ENCODE data around the gene TIRAP.
A peak's percentile ranks its signal among the peaks of the same experiment; 100 is the strongest.

The TIRAP gene

DNA sequence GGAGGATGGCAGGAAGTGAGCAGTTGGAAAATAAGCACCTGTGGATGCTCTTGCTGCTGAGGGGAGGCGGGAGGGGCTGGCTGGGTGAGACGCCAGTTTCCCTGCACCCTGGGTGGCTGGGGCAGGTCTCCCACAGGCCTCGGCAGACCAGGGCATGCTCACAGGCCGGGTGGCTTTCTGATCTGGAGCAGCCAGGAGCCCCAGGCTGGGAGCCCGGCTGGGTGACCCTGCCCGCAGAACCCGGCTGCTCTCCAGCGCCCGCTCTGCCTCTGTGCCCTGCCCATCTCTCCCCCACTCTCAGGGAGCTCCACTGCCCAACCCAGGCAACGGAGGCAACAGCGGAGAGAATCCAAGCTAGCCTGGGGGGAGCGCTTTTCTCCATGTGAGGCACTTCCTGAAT is 45.6 kb downstream of the TIRAP start:
- DNase-seq = no peak

DNA sequence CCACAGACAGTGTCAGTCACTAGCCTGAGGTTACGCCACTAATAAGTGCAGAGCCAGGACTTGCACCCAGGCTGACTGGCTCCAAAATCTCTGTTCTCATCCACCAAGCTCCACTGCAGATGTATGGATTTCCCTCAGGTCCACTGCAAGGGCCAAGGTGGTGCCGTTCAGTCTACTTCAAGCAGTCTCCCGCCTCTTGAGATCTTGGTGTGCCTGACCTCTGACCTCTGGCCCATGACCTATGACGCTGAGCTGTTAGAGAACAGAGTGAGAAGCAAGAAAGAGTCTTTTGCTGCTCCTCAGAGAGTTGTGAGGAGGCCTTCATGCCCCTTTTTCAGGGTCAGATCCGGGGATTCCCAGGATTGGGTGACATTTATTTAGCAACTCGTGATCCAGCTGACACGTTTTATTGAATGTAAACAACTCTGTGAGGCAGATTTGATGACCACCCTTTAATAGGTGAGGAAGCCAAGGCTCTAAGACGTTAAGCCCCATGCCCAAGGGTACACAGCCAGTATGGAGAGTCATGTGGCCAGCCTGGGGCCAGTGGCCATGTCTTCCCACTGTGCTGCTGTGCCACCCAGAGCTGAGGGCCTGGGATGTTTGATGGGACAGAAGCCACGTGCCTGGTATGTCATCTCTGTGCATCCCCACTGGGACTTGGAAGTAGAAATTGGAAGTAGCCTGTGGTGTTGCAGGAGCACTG is 46.2 kb downstream of the TIRAP start:
- no peak for DNase-seq

DNA sequence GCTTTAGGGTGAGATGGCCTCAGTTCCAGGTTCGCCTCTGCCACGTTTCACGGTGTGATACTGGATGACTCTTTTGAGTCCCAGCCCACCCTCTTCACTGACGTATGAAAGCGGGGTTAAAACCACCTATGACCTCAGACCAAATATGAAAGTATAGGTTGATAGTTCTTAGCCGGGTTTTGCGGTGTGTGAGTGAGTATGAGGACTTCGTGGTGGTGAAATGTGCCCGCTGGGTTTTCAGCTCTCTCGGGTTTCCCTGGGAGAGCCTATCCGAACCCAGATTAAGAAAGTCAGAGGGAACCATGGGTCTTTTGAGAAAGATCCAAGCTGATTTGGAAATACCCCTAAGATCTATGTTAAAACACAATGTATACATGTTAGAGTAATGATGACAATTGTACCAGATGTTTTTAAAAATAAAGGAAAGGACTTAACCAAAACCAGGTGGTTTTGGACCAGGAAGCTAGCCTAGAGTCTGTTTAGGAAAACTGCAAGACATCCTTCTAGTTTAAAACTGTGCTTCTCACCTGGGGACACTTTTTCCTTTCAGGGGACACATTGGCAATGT is 46.8 kb downstream of the TIRAP start:
- DNase-seq = no peak

- no peak for DNase-seq
Observed at GRCh38 chr11:126331286-126331685, 48.4 kb downstream of the TIRAP start.

- DNase-seq = no peak
Observed at GRCh38 chr11:126332221-126332711, 49.4 kb downstream of the TIRAP start.

DNA sequence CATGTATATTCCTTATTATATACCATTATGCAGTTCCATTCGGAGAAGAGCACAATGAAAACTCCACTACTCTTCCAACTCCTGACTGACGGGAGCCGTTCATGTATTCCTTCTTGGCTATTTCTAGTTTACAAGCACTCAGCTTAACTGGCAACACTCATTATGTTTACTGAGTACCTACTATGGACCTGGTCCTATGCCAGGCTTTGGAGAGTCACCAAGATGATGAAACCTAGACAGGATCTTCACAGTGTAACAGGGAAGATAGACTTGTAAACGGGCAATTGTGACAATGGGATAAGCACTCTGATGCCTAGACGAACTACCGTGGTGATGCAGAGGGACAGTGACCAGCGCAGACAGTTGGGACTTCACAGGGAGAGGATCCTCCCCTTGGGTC is 50.2 kb downstream of the TIRAP start:
- DNase-seq = no peak

DNA sequence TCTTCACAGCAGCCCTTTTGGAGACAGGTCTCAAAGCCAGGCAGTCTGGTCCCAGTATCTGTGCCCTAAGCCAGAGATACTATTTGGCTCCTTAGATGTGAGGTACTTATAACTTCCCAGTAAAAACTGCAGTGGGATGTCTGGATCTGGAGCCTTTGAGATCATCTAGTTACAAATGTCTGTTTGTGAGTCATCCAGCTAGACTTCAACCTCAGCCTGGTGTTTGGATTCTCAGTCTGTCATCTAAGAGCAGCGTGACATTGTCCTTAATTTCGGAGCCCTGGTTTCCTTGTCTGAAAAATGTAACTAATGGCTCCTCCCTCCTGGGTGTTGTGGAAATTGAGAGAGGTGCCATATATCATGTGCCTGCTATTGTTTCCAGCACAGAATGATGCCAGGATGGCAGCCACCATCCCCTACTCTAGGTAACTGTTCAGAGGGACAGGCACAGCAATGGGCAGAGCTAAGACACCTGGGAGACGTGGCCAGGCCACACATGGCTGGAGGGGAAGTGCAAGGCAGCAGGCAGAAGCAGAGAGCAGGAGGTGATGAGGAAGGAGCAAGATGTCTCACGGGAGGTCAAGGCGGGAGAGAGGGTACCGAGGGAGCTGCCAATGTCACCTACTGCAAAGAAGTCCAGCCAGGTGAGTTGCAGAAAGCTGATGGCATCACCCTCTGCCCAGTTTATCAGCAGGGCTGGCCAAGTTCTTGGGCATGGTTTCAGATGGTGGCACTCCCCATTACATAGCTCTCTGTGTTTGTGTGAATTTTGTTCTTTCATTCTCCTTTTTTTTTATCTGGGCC is 52.0 kb downstream of the TIRAP start:
- no peak for DNase-seq

GRCh38 chr11:126335463-126335760 is 52.5 kb downstream of the TIRAP start:
- DNase-seq = no peak

GRCh38 chr11:126336138-126336541 is 53.2 kb downstream of the TIRAP start:
- DNase-seq = no peak

DNA sequence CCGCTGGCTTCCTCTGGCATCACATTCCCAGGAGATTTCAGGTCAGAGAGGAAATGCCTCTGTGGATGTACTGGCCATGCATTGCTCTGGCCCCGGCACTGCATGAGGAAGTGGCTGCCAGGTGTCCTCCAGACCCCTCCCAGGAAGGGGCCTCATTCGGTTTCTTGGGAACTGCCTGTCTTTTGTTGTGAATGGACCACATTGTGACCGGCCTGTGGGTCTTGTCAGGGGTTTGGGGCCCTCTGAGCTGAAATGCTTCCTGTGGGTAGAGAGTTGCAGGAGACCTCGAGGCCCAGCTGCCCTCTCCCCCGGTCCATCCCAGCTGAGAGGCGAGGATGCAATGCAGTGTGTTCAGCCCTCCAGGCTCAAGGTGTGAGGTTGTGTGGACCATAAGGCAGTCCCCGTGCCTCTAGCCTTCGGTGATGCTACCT is 53.8 kb downstream of the TIRAP start:
- DNase-seq = no peak

DNA sequence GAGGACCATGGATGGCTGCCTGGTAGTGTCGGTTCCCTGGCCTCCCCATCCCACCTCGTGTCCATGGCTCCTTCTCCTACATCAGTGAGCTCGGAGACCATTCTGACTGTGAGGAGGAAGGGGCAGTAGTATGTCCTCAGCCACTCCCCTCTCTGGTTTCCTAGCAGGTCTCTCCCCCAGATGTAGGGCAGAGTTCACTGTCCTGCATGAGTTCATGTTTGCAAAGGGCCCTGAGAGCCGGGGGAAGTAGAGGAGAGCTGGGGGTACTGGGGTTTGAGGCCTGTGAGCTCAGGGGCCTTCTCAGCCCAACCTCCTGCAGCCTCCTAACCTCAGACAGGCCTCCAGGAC is 54.2 kb downstream of the TIRAP start:
- no peak for DNase-seq

DNA sequence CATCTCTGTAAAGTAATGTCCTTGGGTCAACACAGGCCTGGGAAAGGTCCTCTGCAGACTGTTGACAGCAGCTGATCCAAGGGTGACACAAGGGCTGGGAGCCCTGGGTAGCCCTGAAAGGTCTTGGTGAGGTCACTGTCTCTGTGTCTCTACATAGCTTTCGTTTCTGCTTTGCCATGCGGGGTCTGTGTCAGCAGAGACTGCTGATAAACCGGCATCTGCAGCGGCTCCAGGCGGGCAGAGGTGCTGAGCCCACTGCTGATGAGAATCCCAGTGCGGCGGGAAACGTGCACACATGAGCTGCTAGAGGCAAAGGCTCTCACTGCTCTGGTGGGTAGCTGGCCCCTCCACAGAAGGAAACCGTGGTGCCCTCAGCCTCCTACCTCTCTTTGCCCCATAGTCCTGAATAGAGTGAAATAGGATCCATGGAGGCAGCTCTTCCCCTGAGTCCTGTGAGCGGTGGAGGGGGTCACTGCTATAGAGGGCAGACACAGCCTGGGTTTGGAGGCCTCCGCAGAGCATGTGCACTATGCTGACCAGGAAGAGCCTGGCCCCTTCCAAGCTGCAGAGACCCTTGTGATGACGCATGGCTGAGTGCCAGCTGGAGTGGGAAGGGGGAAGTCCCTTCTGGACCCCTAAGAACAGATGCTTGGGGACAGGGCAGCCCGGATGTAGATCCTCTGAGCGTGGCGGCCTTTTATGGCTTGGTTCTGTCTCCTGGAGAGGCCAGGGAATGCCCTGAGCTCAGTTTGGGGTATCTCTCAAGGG is 54.8 kb downstream of the TIRAP start:
- peak; percentile 55 for DNase-seq

- DNase-seq = no peak
Observed at GRCh38 chr11:126338346-126339055, 55.6 kb downstream of the TIRAP start.

- no peak for DNase-seq
Observed at GRCh38 chr11:126339073-126339862, 56.4 kb downstream of the TIRAP start.

GRCh38 chr11:126339863-126340434 is 57.1 kb downstream of the TIRAP start:
- no peak for DNase-seq

DNA sequence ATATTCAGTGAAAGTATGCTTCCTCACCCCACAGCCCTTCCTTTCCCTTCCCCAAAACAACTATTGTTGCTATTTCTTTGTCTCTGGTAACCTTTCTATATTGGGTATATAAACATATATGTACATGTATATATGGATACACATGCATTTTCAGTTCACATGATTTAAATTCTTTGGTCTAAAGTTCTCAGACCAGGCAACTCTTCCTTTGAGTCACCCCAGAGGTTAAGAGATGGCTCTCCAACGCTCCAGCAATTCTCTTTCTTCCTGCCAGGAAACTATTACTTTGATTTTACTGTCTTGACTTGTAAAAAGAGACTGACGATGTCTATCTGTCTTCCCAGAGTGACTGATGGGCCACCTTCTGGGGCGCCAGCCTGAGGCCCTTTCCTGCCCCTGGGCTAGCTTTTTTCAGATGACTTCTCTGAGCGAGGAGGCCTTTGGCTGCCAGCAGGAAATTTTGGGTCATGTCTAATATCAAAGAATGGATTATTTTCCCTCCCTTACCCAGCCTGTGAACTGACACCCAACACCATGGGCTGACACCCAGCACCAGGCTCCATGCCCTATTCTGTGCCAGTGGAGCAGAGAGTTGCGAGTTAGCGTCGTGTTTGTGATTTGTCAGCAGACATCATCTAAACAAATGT is 58.2 kb downstream of the TIRAP start:
- DNase-seq = no peak

DNA sequence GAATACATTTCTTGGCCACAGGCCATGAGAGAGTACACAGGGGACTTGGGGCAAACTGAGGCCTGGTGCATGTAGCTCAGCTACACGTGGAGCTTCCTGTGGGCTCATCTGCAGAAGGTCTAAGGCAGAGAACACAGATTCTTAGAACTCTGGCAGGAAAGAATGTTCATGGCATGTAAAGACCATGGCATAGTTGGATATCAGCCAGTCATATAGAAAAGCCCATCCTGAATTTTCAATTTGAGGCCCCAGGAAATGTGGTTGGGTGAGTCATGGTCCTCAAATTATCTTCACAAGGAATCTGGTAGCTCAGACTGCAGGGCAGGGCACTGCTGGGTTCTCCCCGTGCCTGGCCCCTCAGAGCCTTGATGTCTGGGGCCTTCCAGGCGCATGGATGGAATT is 58.9 kb downstream of the TIRAP start:
- peak; percentile 83 for DNase-seq

GRCh38 chr11:126343051-126343450 is 60.2 kb downstream of the TIRAP start:
- no peak for DNase-seq
